CD14-positive monocyte (primary cell): Measurements from ENCODE around the gene ADGRG7. TPM values are rescaled to one million over a fixed set of nuclear protein-coding genes. Genes with fewer than 3 reads are reported as not detected.

Source experiments
- DNase-seq, 3 donors: peaks; one replicate each; pipeline ENCODE4 v3.0.0-alpha.2; 2011 to 2022
- H2AFZ ChIP-seq: 2 replicates; pipeline ENCODE4 v1.6.0; 2012; ENCODE audit warnings: mild to moderate bottlenecking, low read depth, low read length, inconsistent platforms; ENCODE audit not compliant: insufficient read depth, poor library complexity, severe bottlenecking
- H3K27ac ChIP-seq, 2 donors: 1 replicate in 1 of 2; 2 replicates in 1 of 2; pipeline ENCODE4 v1.5.1; 2012 to 2013; ENCODE audit warnings: low read length in 2 of 2, control low read depth in 1 of 2, inconsistent platforms in 1 of 2, low read depth in 1 of 2, mild to moderate bottlenecking in 1 of 2
- H3K27me3 ChIP-seq, 2 donors: one replicate each; pipeline versions ENCODE4 v1.6.0 to v1.6.1; 2011 to 2013; ENCODE audit warnings: low read length in 2 of 2; ENCODE audit not compliant: control insufficient read depth in 2 of 2, insufficient read depth in 2 of 2
- H3K36me3 ChIP-seq, 2 donors: replicated peaks in 1 of 2; 1 replicate in 1 of 2; 2 replicates in 1 of 2; pipeline versions ENCODE4 v1.5.1 to v1.6.1; 2012 to 2013; ENCODE audit warnings: low read length in 2 of 2, control low read depth in 1 of 2, inconsistent platforms in 1 of 2, mild to moderate bottlenecking in 1 of 2; ENCODE audit not compliant: insufficient read depth in 2 of 2, control insufficient read depth in 1 of 2
- H3K4me1 ChIP-seq, 2 donors: 1 replicate in 1 of 2; 2 replicates in 1 of 2; pipeline versions ENCODE4 v1.5.1 to v1.6.1; 2012 to 2013; ENCODE audit warnings: low read length in 2 of 2, control low read depth in 1 of 2, inconsistent platforms in 1 of 2, mild to moderate bottlenecking in 1 of 2, moderate library complexity in 1 of 2; ENCODE audit not compliant: insufficient read depth in 2 of 2, control insufficient read depth in 1 of 2
- H3K4me2 ChIP-seq: replicated peaks from 2 replicates; pipeline ENCODE3; 2012; ENCODE audit warnings: low read length, moderate library complexity, mild to moderate bottlenecking; ENCODE audit not compliant: poor library complexity, severe bottlenecking; ENCODE audit errors: extremely low read depth
- H3K4me3 ChIP-seq, 3 experiments: fragments of 200-600 bp in 1 of 3; sonication (generic) in 1 of 3; replicated peaks in 1 of 3; 1 replicate in 2 of 3; 2 replicates in 1 of 3; pipeline ENCODE4 v1.5.1; 2011 to 2013; ENCODE audit warnings: low read length in 3 of 3, mild to moderate bottlenecking in 3 of 3, control low read depth in 2 of 3, low read depth in 2 of 3, inconsistent platforms in 1 of 3, moderate library complexity in 1 of 3
- H3K79me2 ChIP-seq: 2 replicates; pipeline ENCODE4 v1.6.0; 2012; ENCODE audit warnings: mild to moderate bottlenecking, control low read depth, inconsistent platforms, low read length, moderate library complexity; ENCODE audit not compliant: insufficient read depth
- H3K9ac ChIP-seq: 2 replicates; pipeline ENCODE4 v1.6.0; 2017; ENCODE audit warnings: low read length, mild to moderate bottlenecking; ENCODE audit not compliant: insufficient read depth, poor library complexity, severe bottlenecking
- H3K9me3 ChIP-seq, 2 donors: replicated peaks in 1 of 2; 1 replicate in 1 of 2; 2 replicates in 1 of 2; pipeline versions ENCODE4 v1.5.1 to v1.6.1; 2012 to 2013; ENCODE audit warnings: low read length in 2 of 2, control low read depth in 1 of 2; ENCODE audit not compliant: control insufficient read depth in 1 of 2, insufficient read depth in 1 of 2
- H4K20me1 ChIP-seq: 2 replicates; pipeline ENCODE4 v1.6.0; 2012; ENCODE audit warnings: mild to moderate bottlenecking, low read length, control low read depth, moderate library complexity; ENCODE audit not compliant: insufficient read depth
- H3K27ac Mint-ChIP-seq, 7 donors: one replicate each; pipeline ENCODE4 v1.8.0; 2020; ENCODE audit warnings: mild to moderate bottlenecking in 7 of 7, mixed read lengths in 7 of 7, moderate library complexity in 6 of 7, inconsistent platforms in 2 of 7
- H3K27me3 Mint-ChIP-seq, 3 donors: one replicate each; pipeline ENCODE4 v1.8.0; 2021 to 2022; ENCODE audit warnings: low read depth in 3 of 3, mild to moderate bottlenecking in 3 of 3, mixed read lengths in 3 of 3, moderate library complexity in 3 of 3, inconsistent platforms in 1 of 3
- H3K36me3 Mint-ChIP-seq, 2 donors: one replicate each; pipeline ENCODE4 v1.8.0; 2020; ENCODE audit warnings: mixed read lengths in 2 of 2, inconsistent platforms in 1 of 2, mild to moderate bottlenecking in 1 of 2
- H3K4me1 Mint-ChIP-seq: one replicate; pipeline ENCODE4 v1.8.0; 2020; ENCODE audit warnings: mild to moderate bottlenecking, mixed read lengths
- H3K4me3 Mint-ChIP-seq, 2 donors: one replicate each; pipeline ENCODE4 v1.8.0; 2020; ENCODE audit warnings: mild to moderate bottlenecking in 2 of 2, mixed read lengths in 2 of 2, moderate library complexity in 1 of 2
- H3K9me3 Mint-ChIP-seq, 7 donors: one replicate each; pipeline ENCODE4 v1.8.0; 2020 to 2022; ENCODE audit warnings: mixed read lengths in 7 of 7, mild to moderate bottlenecking in 6 of 7, moderate library complexity in 6 of 7, inconsistent platforms in 2 of 7
- CTCF ChIP-seq: fragments of 200-600 bp; IDR thresholded peaks from one replicate; pipeline ENCODE4 v1.8.0; 2022; ENCODE audit warnings: antibody characterized with exemption, mild to moderate bottlenecking
- WGBS: methylation state at CpG from one replicate; pipeline ENCODE4 v1.1.5; 2013; ENCODE audit warnings: missing lambda C conversion rate; ENCODE audit not compliant: insufficient coverage; 5-methylcytosine and 5-hydroxymethylcytosine counted together
- intact Hi-C, 2 donors: fragments of 100-400 bp; cut with micrococcal nuclease; formaldehyde crosslinking; loops; one replicate each; pipeline versions ENCODE4 v1.15.0 to v1.15.1; 2023
- polyA plus RNA-seq, 3 donors: library from polyadenylated mRNA; depleted of rRNA in 1 of 3; unstranded in 2 of 3; stranded (reverse) in 1 of 3; fragments of 300-500 nt in 2 of 3; fragments of >200 nt in 1 of 3; fragmentation: Illumina TruSeq in 2 of 3; gene quantifications; 1 replicate in 2 of 3; 2 replicates in 1 of 3; pipeline ENCODE4 v1.2.3, GENCODE V29; 2012 to 2021

Gene ADGRG7
- polyA plus RNA-seq, 3 donors, result not detected

GRCh38 chr3:100584101-100584660 lies 25.2 kb upstream of the ADGRG7 start:
- WGBS, result no CpG with 5 or more reads among the region's 3 CpGs
- no peak overlapping the region for H3K27ac Mint-ChIP-seq
- no peaks in the 10 kb centered on the region for H3K4me1 Mint-ChIP-seq
- no peak overlapping the region for H3K4me2 ChIP-seq
- intact Hi-C loops, result no loop called here
- H3K4me1 ChIP-seq, result no peaks in the 10 kb centered on the region
- no peaks in the 10 kb centered on the region for H3K36me3 ChIP-seq
- no peak overlapping the region for H3K4me3 Mint-ChIP-seq
- H3K27ac ChIP-seq, result no peak overlapping the region
- no peak overlapping the region for H3K9ac ChIP-seq
- no peaks in the 10 kb centered on the region for H3K27me3 ChIP-seq
- TF ChIP-seq CTCF, result no peak
- no peak overlapping the region for H2AFZ ChIP-seq
- H3K9me3 Mint-ChIP-seq, result peaks cover 0 to 13% (median 3%) of the 10 kb centered on the region in 7 donors
- H3K9me3 ChIP-seq, result no peaks in the 10 kb centered on the region
- H3K27me3 Mint-ChIP-seq, result peaks cover 0 to 1% (median 0%) of the 10 kb centered on the region in 3 donors
- no peaks in the 10 kb centered on the region for H3K36me3 Mint-ChIP-seq
- no peaks in the 10 kb centered on the region for H3K79me2 ChIP-seq
- no peaks in the 10 kb centered on the region for H4K20me1 ChIP-seq
- DNase-seq, result no peak
- no peak overlapping the region for H3K4me3 ChIP-seq

- H3K4me3 ChIP-seq, result no peak overlapping the region
- H3K9me3 Mint-ChIP-seq, result peaks cover 0 to 12% (median 3%) of the 10 kb centered on the region in 7 donors
- no peaks in the 10 kb centered on the region for H4K20me1 ChIP-seq
- no peak for DNase-seq
- peaks cover 0 to 4% (median 0%) of the 10 kb centered on the region in 3 donors for H3K27me3 Mint-ChIP-seq
- H2AFZ ChIP-seq, result no peak overlapping the region
- no peak overlapping the region for H3K4me3 Mint-ChIP-seq
- TF ChIP-seq CTCF, result no peak
- H3K4me2 ChIP-seq, result no peak overlapping the region
- no peak overlapping the region for H3K27ac Mint-ChIP-seq
- no CpG with 5 or more reads among the region's 3 CpGs for WGBS
- H3K27ac ChIP-seq, result no peak overlapping the region
- no peak overlapping the region for H3K9ac ChIP-seq
- H3K4me1 ChIP-seq, result peaks cover 4 to 5% of the 10 kb centered on the region in 2 donors
- intact Hi-C loops, result no loop called here
- no peaks in the 10 kb centered on the region for H3K79me2 ChIP-seq
- H3K27me3 ChIP-seq, result no peaks in the 10 kb centered on the region
- H3K36me3 ChIP-seq, result no peaks in the 10 kb centered on the region
- H3K4me1 Mint-ChIP-seq, result peaks cover 4% of the 10 kb centered on the region
- H3K36me3 Mint-ChIP-seq, result no peaks in the 10 kb centered on the region
- no peaks in the 10 kb centered on the region for H3K9me3 ChIP-seq
Observed at GRCh38 chr3:100586832-100587231, 22.6 kb upstream of the ADGRG7 start.
